Gastrocnemius medialis (tissue), 4 donors: ENCODE measurements around the gene NPTN. TPM values are rescaled to one million over a fixed set of nuclear protein-coding genes. Genes with fewer than 3 reads are reported as not detected.
"Not testable (repeated sequence)": the region's sequence is repeated elsewhere in the genome, so short reads cannot be mapped to it uniquely, and the experiment has no call there.

Experiments used
- ATAC-seq, 2 donors: fragments of 150-250 bp; one replicate each; pipeline ENCODE4 v1.9.1; 2016
- DNase-seq, 2 donors: peaks; one replicate each; pipeline ENCODE4 v3.0.0-alpha.2; 2019
- H3K27ac ChIP-seq, 4 donors: fragments of 200-600 bp; sonication (generic); 1 replicate in 1 of 4; 2 replicates in 3 of 4; pipeline ENCODE4 v1.5.1; 2016 to 2018; ENCODE audit warnings: mild to moderate bottlenecking in 2 of 4, moderate library complexity in 1 of 4
- H3K27me3 ChIP-seq, 3 donors: fragments of 200-600 bp; sonication (generic) in 2 of 3; 1 replicate in 1 of 3; 2 replicates in 2 of 3; pipeline versions ENCODE4 v1.5.1 to v1.6.0; 2016 to 2019; ENCODE audit warnings: mild to moderate bottlenecking in 1 of 3, moderate library complexity in 1 of 3
- H3K36me3 ChIP-seq, 2 donors: fragments of 200-600 bp; sonication (generic) in 1 of 2; one replicate each; pipeline ENCODE4 v1.5.1; 2017 to 2018
- H3K4me1 ChIP-seq, 2 donors: fragments of 200-600 bp; sonication (generic) in 1 of 2; one replicate each; pipeline ENCODE4 v1.5.1; 2016 to 2017; ENCODE audit warnings: mild to moderate bottlenecking in 2 of 2
- H3K4me3 ChIP-seq, 4 donors: fragments of 200-600 bp; sonication (generic) in 3 of 4; 1 replicate in 1 of 4; 2 replicates in 3 of 4; pipeline ENCODE4 v1.5.1; 2016 to 2019; ENCODE audit warnings: mild to moderate bottlenecking in 2 of 4
- H3K9me3 ChIP-seq, 3 donors: fragments of 200-600 bp; sonication (generic) in 2 of 3; 1 replicate in 1 of 3; 2 replicates in 2 of 3; pipeline ENCODE4 v1.5.1; 2016 to 2019
- POLR2A ChIP-seq, 2 donors: fragments of 450-650 bp; IDR thresholded peaks; one replicate each; pipeline ENCODE4 v1.6.1; 2017; ENCODE audit warnings: antibody characterized with exemption in 2 of 2, mild to moderate bottlenecking in 2 of 2, moderate library complexity in 2 of 2
- in situ Hi-C, 4 donors: fragments of 200-750 bp; cut with MboI; loops; one replicate each; pipeline versions ENCODE4 v1.15.0 to v1.8.0; 2017; ENCODE audit warnings: low sequenced_read_pairs in 4 of 4
- intact Hi-C: fragments of 100-400 bp; cut with DNase I; formaldehyde crosslinking; loops from one replicate; pipeline ENCODE4 v1.15.1; 2023; ENCODE audit warnings: low total_unique reads
- total RNA-seq, 4 donors: library from RNA; depleted of rRNA; stranded (reverse); fragments of >200 nt; gene quantifications; one replicate each; pipeline versions ENCODE4 v1.1.0 to v1.2.3, GENCODE V29; 2016
- TF ChIP-seq, protein P1 (sequence below), 5 experiments: fragments of 450-650 bp in 3 of 5; fragments of 200-600 bp in 2 of 5; sonication (generic) in 2 of 5; IDR thresholded peaks in 4 of 5; conservative IDR thresholded peaks in 1 of 5; 1 replicate in 4 of 5; 2 replicates in 1 of 5; pipeline ENCODE4 v1.5.1; 2016 to 2019; ENCODE audit warnings: antibody characterized with exemption in 5 of 5, mild to moderate bottlenecking in 3 of 5, moderate library complexity in 3 of 5

NPTN gene
- total RNA-seq, 4 donors from 2014 or later = 26.5 to 32.9 (median 29.7) TPM

DNA sequence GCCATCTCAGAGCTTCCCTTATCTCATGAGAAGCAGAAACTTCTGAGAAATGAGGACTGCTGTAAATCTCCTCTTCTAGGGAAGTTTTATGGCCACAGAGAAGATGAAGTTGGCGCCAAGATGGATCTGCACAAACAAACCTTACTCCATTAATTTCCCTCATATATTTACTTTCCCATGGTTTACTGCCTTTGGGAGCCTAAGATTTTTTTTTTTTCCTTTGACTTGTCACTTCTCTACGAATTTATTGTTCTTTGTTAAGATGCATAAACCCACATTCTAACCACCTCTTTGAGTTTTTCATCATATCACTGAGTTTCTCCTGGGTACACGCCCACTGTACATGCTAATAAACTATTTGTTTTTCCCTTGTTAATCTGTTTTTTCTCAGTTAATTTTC, 21.5 kb upstream of the NPTN start:
- TF ChIP-seq, protein P1, sequence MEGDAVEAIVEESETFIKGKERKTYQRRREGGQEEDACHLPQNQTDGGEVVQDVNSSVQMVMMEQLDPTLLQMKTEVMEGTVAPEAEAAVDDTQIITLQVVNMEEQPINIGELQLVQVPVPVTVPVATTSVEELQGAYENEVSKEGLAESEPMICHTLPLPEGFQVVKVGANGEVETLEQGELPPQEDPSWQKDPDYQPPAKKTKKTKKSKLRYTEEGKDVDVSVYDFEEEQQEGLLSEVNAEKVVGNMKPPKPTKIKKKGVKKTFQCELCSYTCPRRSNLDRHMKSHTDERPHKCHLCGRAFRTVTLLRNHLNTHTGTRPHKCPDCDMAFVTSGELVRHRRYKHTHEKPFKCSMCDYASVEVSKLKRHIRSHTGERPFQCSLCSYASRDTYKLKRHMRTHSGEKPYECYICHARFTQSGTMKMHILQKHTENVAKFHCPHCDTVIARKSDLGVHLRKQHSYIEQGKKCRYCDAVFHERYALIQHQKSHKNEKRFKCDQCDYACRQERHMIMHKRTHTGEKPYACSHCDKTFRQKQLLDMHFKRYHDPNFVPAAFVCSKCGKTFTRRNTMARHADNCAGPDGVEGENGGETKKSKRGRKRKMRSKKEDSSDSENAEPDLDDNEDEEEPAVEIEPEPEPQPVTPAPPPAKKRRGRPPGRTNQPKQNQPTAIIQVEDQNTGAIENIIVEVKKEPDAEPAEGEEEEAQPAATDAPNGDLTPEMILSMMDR (IDR thresholded peaks at IDR 0.05 in 4 of 5, conservative IDR thresholded peaks at IDR 0.05 in 1 of 5) = no peak
- Histone ChIP-seq H3K36me3 (no peaks in the 10 kb centered on the region), H3K27me3 (peaks cover 0 to 10% (median 2%) of the 10 kb centered on the region in 3 donors), H3K4me1 (peaks cover 0 to 3% of the 10 kb centered on the region in 2 donors), H3K4me3 (no peak overlapping the region), H3K9me3 (no peaks in the 10 kb centered on the region), H3K27ac (no peak overlapping the region)
- DNase-seq = no peak
- in situ Hi-C loops (no loop called here), intact Hi-C loops (no loop called here)
- no peak for ATAC-seq

DNA sequence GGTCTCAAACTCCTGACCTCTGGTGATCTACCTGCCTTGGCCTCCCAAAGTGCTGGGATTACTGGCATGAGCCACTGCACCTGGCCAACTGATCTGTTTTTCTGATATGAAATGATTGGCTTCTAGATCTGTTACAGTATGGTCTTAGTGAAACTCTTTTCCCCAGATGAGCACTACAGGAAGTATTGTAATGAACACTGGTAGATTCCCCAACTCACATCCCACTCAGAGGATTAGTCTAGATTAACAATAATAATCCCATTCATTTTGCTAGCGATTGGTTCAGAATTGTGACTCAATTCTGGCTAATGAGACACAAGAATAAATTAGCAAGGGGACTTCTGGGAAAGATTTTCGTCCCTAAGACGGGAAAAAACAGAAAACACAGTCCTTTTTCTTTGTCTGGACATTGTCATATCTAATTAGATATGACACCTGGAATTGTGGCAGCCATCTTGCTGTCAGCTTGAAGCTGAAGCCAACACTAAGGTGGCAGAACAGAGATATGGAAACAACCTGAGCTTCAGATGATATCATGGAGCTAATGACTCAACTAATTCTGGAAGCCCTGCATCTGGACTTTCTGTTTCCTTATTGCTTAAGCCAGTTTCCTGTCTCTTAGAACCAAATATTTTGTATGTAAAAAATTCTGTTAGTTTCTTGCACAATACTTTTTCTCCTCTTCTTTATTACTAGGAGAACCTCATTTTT, 17.4 kb upstream of the NPTN start:
- peak; percentile 36 to 55 for ATAC-seq

DNA sequence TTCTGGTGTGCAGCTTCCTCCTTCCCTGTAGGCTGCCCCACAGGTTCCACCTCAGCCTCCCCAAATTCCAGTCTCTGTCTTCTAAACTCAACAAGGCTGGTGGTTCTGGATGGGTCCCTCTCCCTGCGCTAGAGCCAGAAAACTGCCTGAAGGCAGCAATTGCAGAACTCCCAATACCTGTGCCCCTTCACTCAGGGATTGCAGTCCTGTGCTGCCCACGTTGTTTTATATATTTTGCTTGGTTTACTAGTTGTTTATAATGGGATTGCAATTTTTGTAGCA, 14.8 kb upstream of the NPTN start:
- intact Hi-C loops (no loop called here), in situ Hi-C loops (no loop called here)
- no peaks in the 10 kb centered on the region for H3K9me3 ChIP-seq
- no peaks in the 10 kb centered on the region for H3K36me3 ChIP-seq
- no peak overlapping the region for H3K27ac ChIP-seq
- H3K27me3 ChIP-seq = peaks cover 0 to 10% (median 2%) of the 10 kb centered on the region in 3 donors
- no peak overlapping the region for H3K4me3 ChIP-seq
- ATAC-seq = no peak
- no peaks in the 10 kb centered on the region for H3K4me1 ChIP-seq
- DNase-seq = no peak
- no peak for TF ChIP-seq POLR2A (IDR thresholded peaks at IDR 0.05)
- TF ChIP-seq, protein P1 (IDR thresholded peaks at IDR 0.05 in 4 of 5, conservative IDR thresholded peaks at IDR 0.05 in 1 of 5) = no peak

More for the DNA sequence above, 17.4 kb upstream of the NPTN start:
- Histone ChIP-seq H3K9me3 (no peaks in the 10 kb centered on the region), H3K4me3 (no peak overlapping the region), H3K36me3 (no peaks in the 10 kb centered on the region), H3K27me3 (peaks cover 0 to 10% (median 2%) of the 10 kb centered on the region in 3 donors), H3K27ac (no peak overlapping the region), H3K4me1 (no peaks in the 10 kb centered on the region)
- TF ChIP-seq, protein P1 (IDR thresholded peaks at IDR 0.05 in 4 of 5, conservative IDR thresholded peaks at IDR 0.05 in 1 of 5) = no peak
- TF ChIP-seq POLR2A (IDR thresholded peaks at IDR 0.05) = no peak
- intact Hi-C loops (no loop called here), in situ Hi-C loops (no loop called here)
- DNase-seq = no peak

DNA sequence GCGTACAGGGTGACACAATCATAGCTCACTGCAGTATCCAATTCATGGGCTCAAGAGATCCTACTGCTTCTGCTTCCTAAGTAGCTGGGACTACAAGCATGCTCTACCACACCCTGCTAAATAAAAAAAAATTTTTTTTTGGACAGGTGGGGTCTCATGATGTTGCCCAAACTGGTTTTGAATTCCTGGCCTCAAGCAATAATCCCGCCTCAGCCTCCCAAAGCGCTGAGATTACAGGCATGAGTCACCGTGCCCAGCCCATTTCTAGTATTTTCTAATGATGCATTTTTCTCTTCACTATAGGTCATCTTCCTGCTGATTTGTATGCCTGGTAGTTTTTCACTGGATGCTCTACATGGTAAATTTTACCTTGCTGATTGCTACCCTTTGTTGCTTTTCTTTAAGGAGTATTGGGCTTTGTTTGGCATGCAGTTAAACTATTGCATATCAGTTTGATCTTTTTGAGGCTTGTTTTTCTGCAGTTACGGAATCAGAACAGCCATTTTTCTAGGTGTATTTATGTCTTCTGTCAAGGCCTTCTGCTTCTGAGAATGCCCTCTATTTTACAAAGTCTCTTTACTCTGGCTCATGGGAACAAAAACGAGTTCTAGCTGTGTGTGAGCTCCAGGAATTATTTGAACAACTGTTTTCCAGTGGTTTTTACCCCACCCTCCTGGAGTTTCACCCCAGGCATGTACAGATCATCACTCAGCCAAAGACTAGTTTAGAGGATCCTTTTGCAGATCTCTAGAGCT, 14.2 kb upstream of the NPTN start:
- no peak for ATAC-seq
- no peaks in the 10 kb centered on the region for H3K4me1 ChIP-seq
- TF ChIP-seq POLR2A (IDR thresholded peaks at IDR 0.05) = no peak
- TF ChIP-seq, protein P1 (IDR thresholded peaks at IDR 0.05 in 4 of 5, conservative IDR thresholded peaks at IDR 0.05 in 1 of 5) = no peak

DNA sequence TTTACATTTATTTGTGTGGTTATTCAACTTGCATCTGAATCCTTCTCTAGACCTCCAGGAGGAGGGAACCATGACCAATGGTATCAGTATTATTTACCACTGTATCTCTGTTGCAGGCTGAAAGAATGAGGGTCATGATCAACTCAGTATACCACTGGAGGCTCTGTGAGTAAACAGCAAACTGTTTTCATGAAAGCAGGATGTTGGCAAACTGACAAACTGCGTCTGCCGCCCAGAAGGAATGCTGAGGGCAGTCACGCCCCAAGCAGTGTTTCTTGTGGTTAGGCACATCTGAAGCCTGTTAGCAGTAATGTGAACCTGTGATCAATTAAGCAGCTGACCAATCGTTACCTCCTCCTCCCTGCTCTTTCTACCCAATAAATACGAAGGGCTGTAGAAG, 6.3 kb upstream of the NPTN start:
- H3K9me3 ChIP-seq, H3K36me3 ChIP-seq, H3K4me1 ChIP-seq, intact Hi-C loops, H3K27me3 ChIP-seq, H3K27ac ChIP-seq, ATAC-seq, DNase-seq, H3K4me3 ChIP-seq: not testable (repeated sequence)
- in situ Hi-C loops = loop anchor here (5.0 to 10.0 kb wide), 4 partner anchors 55 to 77 kb away; no protein-coding TSS in a partner anchor

More for the DNA sequence above, 14.2 kb upstream of the NPTN start:
- DNase-seq = no peak
- in situ Hi-C loops = no loop called here
- Histone ChIP-seq H3K4me3 (no peak overlapping the region), H3K9me3 (no peaks in the 10 kb centered on the region), H3K27me3 (peaks cover 0 to 10% (median 2%) of the 10 kb centered on the region in 3 donors), H3K27ac (no peak overlapping the region), H3K36me3 (no peaks in the 10 kb centered on the region)
- intact Hi-C loops = no loop called here
